Measurements from ENCODE around the gene JAK1.

JAK1 gene

DNA sequence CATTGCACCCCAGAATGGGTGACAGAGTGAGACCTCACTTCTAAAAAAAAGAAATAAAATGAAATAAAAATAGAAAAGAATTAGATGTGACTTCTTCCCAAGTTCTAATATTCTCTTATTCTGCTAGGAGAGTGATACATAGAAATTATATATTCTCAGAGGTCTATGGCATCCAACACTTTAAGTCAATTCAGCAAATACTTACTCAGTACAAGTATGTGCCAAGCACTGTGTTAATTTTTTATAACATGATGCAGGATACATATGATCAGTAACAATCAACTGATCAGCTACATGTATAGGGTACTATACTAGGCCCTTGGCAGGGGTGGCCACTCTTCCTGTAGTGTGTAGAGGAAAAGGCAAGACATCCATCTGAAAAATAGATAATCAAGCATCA, 13.0 kb upstream of the JAK1 start:
- no peak for DNase-seq

DNA sequence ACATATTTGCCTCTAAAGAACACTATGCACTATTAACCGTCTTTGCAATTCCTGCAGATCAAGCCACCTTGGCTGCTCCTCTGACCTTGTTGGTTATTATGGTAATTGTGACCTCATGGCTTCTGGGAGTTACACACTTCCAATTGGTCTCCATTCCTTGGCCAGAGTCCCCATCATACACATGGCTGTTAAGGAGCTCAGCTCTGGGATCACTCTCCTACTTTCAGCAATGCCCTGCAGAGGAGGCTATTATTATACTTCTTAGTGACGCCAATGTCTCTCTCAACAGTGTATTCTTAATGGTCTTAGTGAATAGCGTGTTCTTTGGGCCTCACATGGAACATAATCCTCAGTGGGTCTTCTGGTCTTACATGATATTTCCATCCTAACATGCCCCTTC, 10.0 kb upstream of the JAK1 start:
- DNase-seq = no peak

DNA sequence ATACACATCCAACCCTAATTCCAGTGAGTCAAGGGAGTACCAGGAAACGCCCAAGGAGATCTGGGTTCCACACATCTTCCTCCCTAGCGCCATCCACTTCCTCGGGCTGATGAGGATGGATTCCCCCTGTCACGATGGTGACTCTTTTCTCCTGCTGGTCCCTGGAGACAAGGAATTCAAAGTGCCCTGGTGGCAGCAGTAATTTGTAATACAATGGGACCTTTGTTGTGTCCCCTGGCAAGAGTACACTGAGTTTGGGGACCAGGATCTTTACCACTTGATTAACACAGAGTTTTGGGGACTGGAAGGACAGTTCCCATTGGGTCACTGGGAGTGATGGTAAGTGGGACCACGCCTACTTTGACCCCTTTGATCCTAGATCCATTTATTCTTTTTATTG, 9.4 kb upstream of the JAK1 start:
- DNase-seq = no peak

DNA sequence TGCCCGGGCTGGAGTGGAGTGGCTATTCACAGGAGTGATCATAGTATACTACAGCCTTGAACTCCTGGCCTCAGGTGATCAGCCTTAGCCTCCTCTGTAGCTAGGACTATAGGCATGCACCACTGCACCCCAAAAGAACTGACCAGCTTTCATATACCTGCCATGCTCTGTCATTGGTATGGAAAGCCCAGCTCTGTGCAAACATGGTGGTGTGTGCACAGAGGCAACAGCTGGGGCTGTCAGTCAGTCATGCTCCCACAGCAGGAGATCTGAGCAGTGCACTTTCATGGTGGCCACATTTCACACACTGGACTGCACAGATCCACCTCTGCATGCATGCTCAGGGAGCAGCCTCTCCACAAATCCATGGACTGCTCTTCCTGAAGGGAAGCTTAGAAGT, 8.8 kb upstream of the JAK1 start:
- no peak for DNase-seq

DNA sequence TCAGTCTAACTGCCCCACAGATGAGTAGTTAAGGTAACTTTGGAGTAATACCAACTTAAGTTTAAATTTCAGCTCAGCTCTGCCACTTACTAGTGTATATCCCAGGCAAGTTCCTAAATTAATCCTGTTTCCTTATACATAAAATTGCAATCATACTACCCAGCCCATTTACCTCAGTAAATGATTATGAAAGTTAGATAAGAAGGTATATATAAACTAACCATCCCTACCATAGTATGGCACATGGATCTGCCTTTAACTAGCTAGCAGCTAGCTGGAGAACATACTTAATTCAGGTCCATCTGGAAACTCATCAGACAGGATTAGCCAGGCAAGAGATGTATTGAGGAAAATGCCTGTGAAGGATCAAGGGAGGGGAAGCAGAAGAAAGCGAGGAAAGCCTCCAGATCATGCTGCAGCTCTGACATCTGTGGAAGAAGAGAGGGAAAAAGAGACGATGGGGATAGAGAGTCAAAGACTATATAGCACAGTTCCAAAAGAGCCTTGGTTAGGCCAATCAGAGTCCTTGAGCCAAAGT, 8.0 kb upstream of the JAK1 start:
- no peak for DNase-seq

DNA sequence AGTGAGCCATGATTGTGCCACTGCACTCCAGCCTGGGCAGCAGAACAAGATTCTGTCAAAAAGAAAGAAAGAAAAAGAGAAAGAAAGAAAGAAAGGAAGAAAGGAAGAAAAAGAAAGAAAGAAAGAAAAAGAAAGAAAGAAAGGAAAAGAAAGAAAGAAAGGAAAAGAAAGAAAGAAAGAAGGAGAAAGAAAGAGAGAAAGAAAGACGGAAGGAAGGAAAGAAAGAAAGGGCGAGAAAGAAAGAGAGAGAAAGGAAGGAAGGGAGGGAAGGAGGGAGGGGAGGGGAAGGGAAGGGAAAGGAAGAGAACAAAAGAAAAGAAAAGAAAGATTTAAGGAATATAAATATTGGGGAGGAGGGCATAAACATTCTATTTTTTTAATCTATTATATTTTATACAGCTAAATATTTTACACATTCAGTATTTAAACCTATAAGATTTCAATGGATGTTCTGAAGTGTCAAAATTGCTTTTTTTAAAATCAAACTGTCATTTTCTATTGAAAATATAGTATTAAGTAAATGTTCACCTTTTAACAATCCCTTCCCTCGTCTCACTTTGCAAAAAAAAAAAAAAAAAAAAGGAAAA, 6.8 kb upstream of the JAK1 start:
- no peak for DNase-seq

DNA sequence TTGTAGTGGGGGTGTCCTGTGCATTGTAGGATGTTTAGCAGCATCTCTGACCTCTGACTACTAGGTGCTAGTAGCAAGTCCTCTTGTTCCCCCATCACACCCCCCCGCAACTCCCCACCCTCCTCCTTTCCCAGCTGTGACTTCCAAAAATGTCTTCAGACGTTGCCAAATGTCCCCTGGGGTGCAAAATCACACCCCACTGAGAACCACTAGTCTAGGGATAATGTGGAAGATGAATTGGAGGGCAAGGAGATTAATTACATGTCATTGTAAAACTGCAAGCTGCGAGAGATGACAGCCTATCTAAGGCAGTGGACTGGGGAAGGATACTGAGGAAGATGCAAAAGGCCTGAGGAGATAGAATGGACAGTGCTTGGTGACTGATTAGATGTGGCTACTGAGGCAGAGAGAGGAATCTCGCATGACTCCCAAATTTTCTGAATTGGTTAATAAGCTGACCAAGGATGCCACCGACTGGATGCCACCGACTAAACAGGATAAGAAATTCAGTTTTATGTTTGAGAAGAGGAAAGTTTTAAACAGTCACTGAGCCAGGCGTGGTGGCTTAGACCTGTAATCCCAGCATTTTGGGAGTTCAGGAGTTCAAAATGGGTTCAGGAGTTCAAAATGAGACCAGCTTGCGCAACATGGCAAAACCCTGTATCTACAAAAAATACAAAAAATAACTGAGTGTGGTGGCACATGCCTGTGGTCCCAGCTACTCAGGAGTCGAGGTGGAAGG, 3.1 kb upstream of the JAK1 start:
- DNase-seq = no peak

DNA sequence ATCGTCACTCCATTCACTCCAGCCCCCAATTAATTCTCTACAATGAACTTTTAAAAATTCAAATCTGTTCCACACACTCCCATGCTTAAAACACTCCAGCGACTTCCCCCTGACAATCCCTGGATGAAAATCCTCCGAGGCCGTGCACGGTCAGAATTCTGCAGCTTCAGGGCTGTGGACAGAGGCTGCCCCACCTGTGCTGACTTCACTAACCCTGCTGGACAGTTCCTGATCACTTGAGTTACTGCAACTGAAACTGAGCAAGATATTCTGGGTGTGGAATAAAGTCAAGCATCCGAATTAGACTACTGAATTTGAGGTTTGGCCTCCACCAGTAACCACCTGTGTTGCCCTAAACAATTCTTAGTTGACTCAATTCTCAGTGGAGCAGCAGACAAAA, 1.0 kb upstream of the JAK1 start:
- no peak for DNase-seq

DNA sequence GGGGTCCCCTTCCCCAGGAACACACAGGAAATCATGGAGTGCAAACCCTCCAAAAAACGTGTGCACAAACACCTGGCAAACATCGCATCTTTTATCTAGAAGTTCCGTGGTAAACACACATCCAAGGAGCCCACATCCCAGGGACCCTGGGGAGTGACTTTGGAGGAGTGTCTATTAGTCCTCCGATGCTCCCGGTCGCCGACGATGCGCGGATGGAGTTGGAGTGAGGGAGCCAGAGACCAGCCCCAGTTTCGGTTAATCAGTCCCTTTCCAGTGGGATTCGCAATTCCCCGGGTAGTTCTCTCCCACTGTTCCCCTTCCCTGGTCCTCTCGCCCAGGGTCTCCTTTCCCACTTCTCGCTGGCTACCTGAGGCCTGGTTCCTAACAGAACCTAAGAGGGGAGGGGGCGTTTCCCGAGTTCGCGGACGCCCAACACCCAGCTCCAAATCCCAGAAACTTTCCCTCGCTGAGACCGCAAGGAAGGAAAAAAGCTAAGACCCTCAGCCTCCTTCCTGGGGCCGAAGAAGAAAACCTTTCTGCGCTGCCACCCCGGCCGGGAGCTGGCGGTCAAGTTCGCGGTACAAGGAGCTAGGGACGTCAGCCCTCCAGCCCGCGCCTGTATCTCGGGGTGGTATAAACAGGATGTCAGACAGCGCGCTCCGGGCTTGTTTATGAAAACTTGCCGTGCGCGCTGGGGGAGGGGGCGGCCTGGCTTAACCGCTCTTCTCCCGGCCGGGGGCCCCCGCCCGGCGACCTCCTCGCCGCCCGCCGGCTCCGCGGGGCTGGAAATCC, 787 bp downstream of the JAK1 start:
- peak; percentile 40 to 47 for DNase-seq

DNA sequence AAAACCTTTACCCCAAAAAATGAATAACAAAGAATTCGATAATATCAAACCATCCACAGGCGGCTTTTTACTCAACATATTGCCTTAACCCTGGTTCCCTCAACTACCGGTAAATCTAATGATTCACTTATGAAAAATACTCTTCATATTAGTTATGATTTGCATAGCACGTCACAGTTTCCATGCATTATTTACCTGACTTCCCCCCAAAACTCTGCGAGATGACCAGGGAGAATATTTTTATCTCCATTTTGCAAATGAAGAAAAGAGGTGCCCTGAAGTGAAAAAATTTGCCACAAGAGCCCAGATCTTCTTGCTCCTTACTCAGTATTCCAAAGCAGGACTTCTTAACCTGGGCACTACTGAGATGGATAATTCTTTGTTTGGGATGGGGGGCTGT, 2.9 kb downstream of the JAK1 start:
- DNase-seq = no peak

DNA sequence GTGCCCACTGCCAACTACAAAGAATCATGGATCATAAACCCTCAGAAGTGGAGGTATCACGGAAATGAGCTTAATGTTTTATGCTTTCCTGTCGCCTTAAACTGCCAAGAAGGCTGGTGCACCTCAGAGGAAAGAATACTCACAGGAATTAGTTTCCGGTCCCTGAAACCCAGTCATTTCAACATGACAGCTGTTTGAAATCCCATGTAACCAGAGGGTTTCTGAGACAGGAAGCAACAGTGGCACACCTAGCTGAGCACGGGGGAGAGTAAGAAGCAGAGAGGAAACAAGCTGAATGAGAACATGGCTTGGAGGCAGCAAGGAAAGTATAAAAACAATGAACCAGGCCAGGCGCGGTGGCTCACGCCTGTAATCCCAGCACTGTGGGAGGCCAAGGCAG, 3.9 kb downstream of the JAK1 start:
- DNase-seq = no peak

DNA sequence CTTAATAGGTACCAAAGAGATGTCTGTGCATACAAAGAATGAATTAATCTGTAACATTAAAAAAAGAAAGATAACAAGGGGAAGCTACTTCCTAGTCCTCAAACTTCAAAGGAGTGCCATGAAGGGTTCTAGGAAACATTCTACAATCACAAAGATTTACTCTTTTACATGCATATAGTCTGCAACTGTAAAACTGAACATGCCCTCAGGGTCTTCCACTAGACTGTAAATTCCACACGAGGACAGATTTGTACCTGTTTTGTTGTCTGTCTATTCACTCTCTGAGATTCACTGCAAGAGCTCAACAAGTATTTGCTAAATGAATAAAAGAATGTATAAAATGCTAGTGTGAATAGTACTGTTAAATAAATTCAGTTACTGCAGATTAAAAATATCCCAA, 4.4 kb downstream of the JAK1 start:
- no peak for DNase-seq

DNA sequence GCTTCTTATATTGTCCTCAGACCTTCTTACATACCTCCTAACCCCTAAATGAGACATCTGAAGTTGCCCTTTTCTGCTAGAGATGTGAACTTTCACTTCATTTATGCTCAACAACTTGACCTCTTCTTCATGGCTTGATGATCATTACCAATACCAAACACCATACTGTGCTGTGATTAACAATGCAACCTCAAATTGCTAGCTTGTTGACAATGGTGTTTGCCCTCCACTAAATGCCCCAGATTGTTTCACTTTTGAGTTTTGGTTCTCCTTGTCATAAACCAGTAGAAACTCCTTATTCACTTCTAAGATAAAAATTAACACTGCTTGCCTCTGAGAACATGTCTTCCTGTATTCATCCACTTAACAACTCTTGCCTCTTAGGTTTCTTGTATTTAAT, 5.6 kb downstream of the JAK1 start:
- no peak for DNase-seq

DNA sequence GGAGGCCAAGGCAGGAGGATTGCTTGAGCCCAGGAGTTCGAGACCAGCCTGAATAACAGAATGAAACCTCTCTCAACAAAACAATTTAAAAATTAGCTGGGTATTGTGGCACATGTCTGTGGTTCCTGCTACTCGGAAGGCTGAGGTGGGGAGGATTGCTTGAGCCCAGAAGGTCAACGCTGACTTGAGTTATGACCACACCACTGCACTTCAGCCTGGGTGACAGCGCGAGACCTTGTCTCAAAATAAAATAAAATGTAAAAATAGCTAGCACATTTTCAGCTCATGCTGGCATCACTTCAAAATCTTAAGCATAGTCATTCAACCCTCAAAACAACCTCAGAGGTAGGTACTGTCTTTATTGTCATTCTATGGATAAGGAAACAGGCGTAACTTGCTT, 6.4 kb downstream of the JAK1 start:
- DNase-seq = no peak

DNA sequence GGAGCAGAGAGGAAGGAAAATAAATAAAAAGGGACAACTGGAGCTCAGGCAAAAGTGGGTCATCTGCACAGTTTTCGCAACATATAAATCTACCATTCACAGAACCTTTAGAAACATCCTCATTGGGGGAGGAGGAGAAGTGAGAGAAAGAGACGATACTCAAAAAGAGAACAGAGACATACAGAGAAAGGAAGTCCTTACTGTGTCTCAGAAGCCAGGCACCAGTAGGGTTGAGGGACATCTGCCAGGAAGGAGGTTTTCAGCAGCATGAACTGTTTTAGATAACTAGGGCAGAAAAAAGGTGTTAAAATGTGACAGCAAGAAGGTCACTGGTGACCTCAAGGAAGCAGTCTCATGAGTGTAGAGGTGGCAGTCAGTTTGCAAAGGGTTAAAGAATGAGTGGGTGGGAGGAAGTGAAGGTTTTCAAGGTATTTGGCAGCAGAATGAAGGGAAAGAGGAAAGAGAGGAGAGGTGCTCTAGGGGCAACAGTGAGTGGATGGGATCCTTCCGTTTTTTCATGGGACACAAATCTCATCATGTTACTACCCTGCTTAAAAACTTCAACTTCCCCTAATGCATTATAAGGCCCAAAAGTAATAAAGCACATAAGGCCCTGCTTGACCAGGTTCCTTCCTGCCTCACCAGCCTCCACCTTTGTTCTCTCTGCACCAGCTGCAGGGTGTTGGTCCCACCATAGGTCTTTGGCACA, 9.5 kb downstream of the JAK1 start:
- peak; percentile 41 to 44 for DNase-seq

DNA sequence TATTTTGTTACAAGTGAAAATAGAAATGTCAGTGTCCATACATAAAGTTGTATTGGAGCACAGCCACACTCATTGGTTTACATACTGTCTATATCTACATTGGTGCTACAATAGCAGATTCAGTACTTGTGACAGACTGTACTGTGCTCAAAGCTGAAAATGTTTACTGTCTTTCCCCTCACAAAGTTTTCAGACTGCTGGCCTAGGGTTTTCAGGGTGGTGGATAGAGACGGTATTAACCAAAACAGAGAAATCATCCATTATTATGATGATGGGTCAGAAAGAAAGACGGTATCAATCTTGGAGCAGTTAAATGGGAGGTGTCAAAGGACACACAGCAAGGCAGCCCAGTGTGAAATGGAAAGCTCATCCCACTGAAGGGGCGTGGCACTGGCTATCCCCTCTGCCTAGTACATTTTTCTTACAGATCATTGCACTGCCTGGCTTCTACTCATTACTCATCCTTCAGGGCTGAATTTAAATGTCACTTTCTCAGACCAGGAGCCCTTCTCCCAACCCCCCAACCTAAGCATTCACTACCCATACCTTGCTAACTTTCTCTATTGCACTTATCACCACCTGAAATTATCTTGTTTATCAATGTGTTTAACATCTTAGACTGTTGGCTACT, 10.2 kb downstream of the JAK1 start:
- DNase-seq = peak in 1 of 2 donors; percentile 16

DNA sequence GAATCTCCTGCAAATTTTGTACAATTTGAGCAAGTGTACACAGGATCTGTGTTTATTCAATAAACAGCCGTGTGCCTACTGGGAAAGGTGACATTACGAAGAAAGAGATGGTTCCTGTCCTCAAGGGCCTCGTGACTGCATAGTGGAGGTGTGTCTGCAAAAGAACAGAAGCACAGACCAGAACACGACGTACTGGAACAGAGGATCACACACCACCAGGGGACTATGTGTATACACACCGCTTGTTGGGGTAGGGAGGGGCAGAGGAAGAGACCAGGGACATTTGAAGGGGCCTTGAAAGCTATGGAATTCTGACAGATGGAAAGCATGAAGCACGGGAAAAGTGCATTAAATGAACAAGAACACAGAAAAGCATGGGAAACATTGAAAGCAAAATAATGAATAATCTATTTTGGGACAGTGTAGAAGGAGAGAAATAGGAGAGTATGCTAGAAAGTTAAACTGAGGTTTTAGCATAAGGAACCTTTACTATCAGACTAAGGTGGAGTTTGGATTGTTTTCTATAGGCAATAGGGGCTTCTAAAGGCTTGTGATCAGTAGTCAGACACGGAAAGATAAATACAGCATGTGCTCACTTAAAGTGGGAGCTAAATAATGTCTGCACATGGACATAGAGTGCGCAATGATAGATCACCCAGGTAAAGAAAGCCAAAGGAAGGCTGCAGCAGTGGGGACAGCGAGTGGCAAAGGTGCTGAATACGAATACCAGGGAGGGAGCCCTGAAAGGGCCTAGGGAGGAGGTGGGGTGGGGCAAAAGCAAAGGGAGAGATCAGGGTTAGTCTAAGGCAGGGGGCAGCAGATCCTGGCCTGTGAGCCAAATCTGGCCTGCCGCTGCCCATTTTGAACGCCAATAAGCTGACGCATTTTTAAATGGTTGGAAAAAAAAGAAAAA, 11.0 kb downstream of the JAK1 start:
- no peak for DNase-seq

DNA sequence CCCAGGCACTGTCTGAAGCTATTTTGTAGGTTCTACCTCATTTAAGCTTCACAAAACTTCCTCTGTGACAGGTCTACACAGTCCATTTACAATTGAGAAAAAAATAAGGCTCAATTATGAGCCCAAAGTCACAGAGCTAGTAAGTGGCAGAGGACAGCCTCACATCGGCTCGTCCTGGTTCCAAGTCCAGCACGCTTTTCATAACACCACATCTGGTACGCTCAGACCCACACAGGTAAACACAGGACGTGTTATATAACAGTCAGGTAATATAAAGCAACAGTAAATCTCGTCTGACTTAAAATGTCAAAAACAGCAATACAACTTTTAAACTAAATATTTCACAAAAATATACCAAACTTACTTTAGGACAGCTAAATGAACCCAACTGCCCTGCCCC, 13.1 kb downstream of the JAK1 start:
- DNase-seq = no peak

DNA sequence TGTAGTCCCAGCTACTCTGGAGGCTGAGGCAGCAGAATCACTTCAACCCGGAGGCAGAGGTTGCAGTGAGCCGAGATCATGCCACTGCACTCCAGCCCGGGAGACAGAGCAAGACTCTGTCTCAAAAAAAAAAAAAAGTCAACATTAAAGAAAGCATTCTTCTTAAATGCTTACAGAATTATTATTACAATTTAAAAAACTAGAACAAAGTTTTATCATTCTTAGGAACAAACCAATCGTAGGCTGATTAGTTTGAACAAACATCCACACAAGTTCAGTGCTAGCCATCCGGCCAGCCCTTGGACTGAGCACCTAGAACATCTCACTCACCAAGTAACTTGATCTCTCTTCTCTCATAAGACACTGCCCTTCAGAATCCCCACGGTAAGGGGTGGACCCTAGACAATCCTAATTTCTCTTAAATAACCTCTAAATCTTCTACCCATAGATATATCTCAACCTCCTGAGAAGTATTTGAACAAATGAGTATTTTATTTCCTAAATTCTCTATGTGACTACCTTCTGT, 16.0 kb downstream of the JAK1 start:
- DNase-seq = no peak

DNA sequence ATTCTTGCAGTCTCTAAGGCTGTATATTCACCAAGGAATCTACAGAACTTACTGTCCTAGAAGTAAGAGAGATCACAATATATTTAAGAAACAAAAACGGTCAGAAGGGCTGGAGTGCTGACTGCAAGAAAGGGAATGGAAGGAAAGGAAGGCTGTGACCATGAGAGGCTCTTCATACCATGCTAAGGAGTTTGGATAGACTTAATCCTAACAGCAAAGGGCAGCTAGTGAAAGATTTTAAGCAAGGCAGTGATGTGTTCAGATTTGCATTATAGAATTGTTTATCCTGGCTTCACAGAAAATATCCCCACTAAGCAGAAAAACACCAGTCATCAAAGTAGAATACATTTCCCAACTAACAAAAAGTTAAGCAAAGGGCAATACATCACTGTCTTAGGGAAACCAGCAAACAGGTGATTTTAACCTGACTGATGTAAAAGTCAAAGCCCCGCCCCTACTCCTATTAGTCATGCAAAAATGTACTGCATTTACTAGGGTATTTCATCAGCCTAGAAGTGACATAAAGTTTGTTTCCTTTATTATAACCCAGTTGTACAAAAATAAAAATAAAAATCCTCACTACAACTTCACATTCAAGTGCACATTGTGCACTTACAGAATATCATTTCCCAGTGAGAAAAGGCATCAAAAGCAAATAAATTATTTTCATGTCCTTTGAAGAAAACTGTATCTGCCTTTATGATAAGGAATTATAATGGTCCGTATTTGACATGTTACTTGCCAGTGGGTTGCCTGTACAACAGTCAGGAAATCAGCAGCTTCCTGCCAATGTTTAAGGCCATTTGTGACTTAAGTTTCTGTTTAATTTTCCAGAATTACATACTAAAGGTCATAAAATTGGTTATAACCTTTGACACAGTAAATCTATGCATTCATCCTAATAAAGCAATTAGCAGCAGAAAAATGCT, 17.2 kb downstream of the JAK1 start:
- peak in 1 of 2 donors; percentile 21 for DNase-seq
